Stomach (tissue), 4 donors: ENCODE results near the gene SPAG6.

Experiments
- POLR2A ChIP-seq, 4 donors: fragments of 450-650 bp; IDR thresholded peaks; one replicate each; pipeline ENCODE4 v1.6.1; 2016; ENCODE audit warnings: antibody characterized with exemption in 4 of 4, control low read depth in 2 of 4, mild to moderate bottlenecking in 1 of 4, moderate library complexity in 1 of 4
- TF ChIP-seq, protein P1 (sequence below), 7 experiments: fragments of 450-650 bp in 4 of 7; fragments of 200-600 bp in 3 of 7; sonication (generic) in 3 of 7; IDR thresholded peaks; one replicate each; pipeline ENCODE4 v1.5.1; 2016 to 2019; ENCODE audit warnings: antibody characterized with exemption in 7 of 7, control low read depth in 2 of 7, mild to moderate bottlenecking in 1 of 7

DNA sequence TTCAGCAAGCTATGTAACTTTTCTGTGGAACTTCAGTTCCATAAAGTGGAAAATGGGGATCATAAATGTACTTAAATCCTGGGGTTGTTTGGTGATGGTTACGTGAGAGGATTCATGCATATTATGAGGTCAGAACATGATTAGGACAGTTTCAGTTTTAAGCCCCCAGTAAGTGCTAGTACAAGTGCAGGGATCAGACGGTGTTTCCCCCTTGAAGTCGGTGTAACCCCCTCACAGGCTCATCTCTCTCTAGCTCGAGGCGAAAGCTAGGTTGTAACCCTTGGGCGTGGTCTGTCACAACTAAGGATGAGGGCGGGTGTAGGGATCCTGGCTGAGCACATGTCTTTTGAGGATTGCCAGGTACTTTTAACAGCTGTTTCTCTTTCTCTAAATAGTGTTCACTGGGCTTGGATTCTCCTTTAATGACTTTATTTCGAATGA is 84.7 kb downstream of the SPAG6 start:
- TF ChIP-seq, protein P1, sequence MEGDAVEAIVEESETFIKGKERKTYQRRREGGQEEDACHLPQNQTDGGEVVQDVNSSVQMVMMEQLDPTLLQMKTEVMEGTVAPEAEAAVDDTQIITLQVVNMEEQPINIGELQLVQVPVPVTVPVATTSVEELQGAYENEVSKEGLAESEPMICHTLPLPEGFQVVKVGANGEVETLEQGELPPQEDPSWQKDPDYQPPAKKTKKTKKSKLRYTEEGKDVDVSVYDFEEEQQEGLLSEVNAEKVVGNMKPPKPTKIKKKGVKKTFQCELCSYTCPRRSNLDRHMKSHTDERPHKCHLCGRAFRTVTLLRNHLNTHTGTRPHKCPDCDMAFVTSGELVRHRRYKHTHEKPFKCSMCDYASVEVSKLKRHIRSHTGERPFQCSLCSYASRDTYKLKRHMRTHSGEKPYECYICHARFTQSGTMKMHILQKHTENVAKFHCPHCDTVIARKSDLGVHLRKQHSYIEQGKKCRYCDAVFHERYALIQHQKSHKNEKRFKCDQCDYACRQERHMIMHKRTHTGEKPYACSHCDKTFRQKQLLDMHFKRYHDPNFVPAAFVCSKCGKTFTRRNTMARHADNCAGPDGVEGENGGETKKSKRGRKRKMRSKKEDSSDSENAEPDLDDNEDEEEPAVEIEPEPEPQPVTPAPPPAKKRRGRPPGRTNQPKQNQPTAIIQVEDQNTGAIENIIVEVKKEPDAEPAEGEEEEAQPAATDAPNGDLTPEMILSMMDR (IDR thresholded peaks at IDR 0.05): no peak
- TF ChIP-seq POLR2A (IDR thresholded peaks at IDR 0.05): no peak
